Heart left ventricle (tissue), 16 donors: ENCODE measurements around the gene OXCT1. TPM values are rescaled to one million over a fixed set of nuclear protein-coding genes. Genes with fewer than 3 reads are reported as not detected.

Experiments used
- ATAC-seq, 4 donors: fragments of 200-7000 bp; cut with Tn5 transposase; one replicate each; pipeline ENCODE4 v1.9.1; 2020 to 2022; ENCODE audit warnings: moderate library complexity in 4 of 4, mild to moderate bottlenecking in 3 of 4, moderate number of reproducible peaks in 1 of 4
- DNase-seq, 5 donors: peaks; one replicate each; pipeline ENCODE4 v3.0.0-alpha.2; 2020
- H3K27ac ChIP-seq, 12 donors: fragments of 200-600 bp; sonication (generic) in 4 of 12; one replicate each; pipeline versions ENCODE4 v1.5.0 to v1.8.0; 2016 to 2022; ENCODE audit warnings: mild to moderate bottlenecking in 2 of 12
- H3K27me3 ChIP-seq, 9 donors: fragments of 200-600 bp; sonication (generic) in 2 of 9; one replicate each; pipeline versions ENCODE4 v1.5.1 to v1.8.0; 2016 to 2022; ENCODE audit warnings: mild to moderate bottlenecking in 3 of 9
- H3K36me3 ChIP-seq, 9 donors: fragments of 200-600 bp; sonication (generic) in 2 of 9; one replicate each; pipeline versions ENCODE4 v1.5.0 to v1.8.0; 2018 to 2022; ENCODE audit warnings: mild to moderate bottlenecking in 2 of 9
- H3K4me1 ChIP-seq, 12 donors: fragments of 200-600 bp; sonication (generic) in 4 of 12; one replicate each; pipeline versions ENCODE4 v1.5.0 to v1.8.0; 2016 to 2022; ENCODE audit warnings: mild to moderate bottlenecking in 3 of 12
- H3K4me3 ChIP-seq, 12 donors: fragments of 200-600 bp; sonication (generic) in 4 of 12; one replicate each; pipeline versions ENCODE4 v1.5.0 to v1.8.0; 2017 to 2022; ENCODE audit warnings: mild to moderate bottlenecking in 9 of 12, moderate library complexity in 4 of 12
- H3K9me3 ChIP-seq, 12 donors: fragments of 200-600 bp; sonication (generic) in 4 of 12; one replicate each; pipeline versions ENCODE4 v1.5.0 to v1.8.0; 2016 to 2022; ENCODE audit warnings: mild to moderate bottlenecking in 1 of 12
- CTCF ChIP-seq, 12 donors: fragments of 200-600 bp; sonication (generic) in 4 of 12; IDR thresholded peaks; one replicate each; pipeline versions ENCODE4 v1.5.0 to v1.8.0; 2018 to 2022; ENCODE audit warnings: antibody characterized with exemption in 12 of 12, mild to moderate bottlenecking in 5 of 12
- POLR2A ChIP-seq, 2 donors: fragments of 450-650 bp; IDR thresholded peaks; one replicate each; pipeline ENCODE4 v1.6.1; 2017; ENCODE audit warnings: antibody characterized with exemption in 2 of 2, mild to moderate bottlenecking in 2 of 2, moderate library complexity in 2 of 2
- WGBS, 4 donors: extraction: QIAGEN DNeasy Blood & Tissue Kit in 2 of 4; methylation state at CpG; one replicate each; pipeline versions ENCODE4 v1.1.5 to v1.1.7; 2013 to 2018; 5-methylcytosine and 5-hydroxymethylcytosine counted together
- intact Hi-C, 10 donors: fragments of 100-400 bp; cut with DNase I; formaldehyde crosslinking; loops; one replicate each; pipeline versions ENCODE4 v1.11.1 to v1.14.2; 2022
- polyA plus RNA-seq, 2 donors: library from polyadenylated mRNA; stranded (reverse); fragments of 200-250 nt; gene quantifications; one replicate each; pipeline ENCODE4 v1.2.3, GENCODE V29; 2013
- total RNA-seq, 9 donors: library from RNA; depleted of rRNA in 2 of 9; stranded (reverse); fragments of >200 nt in 2 of 9; fragmentation: NEBNext Ultra II Directional in 3 of 9; extraction: Animal tissue kit (Norgen Biotek cat#: 25700) in 3 of 9; gene quantifications; one replicate each; pipeline versions ENCODE4 v1.1.0 to v1.2.4, GENCODE V29; 2016 to 2023
- donor health status: ischemic (EF 13 %, LVEDD 7.1; RV severe dilation, severe dysfunction).
- donor health status: healthy with polysubstance abuse.
- donor health status: DM: no; HTN: yes; CAD: no.
- donor health status: DM: no; HTN: no; CAD: no.
- donor health status: ischemic (EF 25% LVEDD 6.9; RV normal size, moderate dysfunction).
- donor health status: ischemic (EF 25% LVEDD 5.7; RV mildly dilated, moderate dysfunction).
- donor health status: healthy.
- donor health status: DM: yes; HTN: yes; CAD: no.
- donor health status: ischemic (EF 35%, LVEDD 5.7; RV mildly dilated, moderate dysfunction).
- donor health status: nonischemic (EF 11% LVEDD 7.7; RV severe dilation, severe dysfunction).
- donor health status: DM: yes; HTN: yes; CAD: no.
- donor health status: PGD.
- donor health status: ischemic (EF 29% LVEDD 5.4; RV normal size, mild dysfunction).
- donor health status: nonischemic (EF 23%, LVEDD 6.1; RV moderate dilation, normal function).

The OXCT1 gene
- total and polyA plus RNA-seq, 11 donors: 50.7 to 363 (median 188) TPM

GRCh38 chr5:41883936-41884335, 13.7 kb upstream of the OXCT1 start:
- H3K4me3 ChIP-seq: no peak overlapping the region
- TF ChIP-seq POLR2A (IDR thresholded peaks at IDR 0.05) (no peak), CTCF (IDR thresholded peaks at IDR 0.05) (no peak)
- H3K4me1 ChIP-seq: no peaks in the 10 kb centered on the region
- H3K36me3 ChIP-seq: no peaks in the 10 kb centered on the region
- no peaks in the 10 kb centered on the region for H3K9me3 ChIP-seq
- intact Hi-C loops: no loop called here
- ATAC-seq: no peak
- peaks cover 0 to 8% (median 0%) of the 10 kb centered on the region in 9 donors for H3K27me3 ChIP-seq
- 90 to 92% (median 91%) methylated on average over 2 of the region's 2 CpGs for WGBS, 4 donors
- no peak for DNase-seq
- H3K27ac ChIP-seq: no peak overlapping the region

- Histone ChIP-seq H3K27me3 (peaks cover 0 to 8% (median 0%) of the 10 kb centered on the region in 9 donors), H3K9me3 (no peaks in the 10 kb centered on the region), H3K36me3 (no peaks in the 10 kb centered on the region), H3K4me3 (no peak overlapping the region), H3K4me1 (no peaks in the 10 kb centered on the region), H3K27ac (no peak overlapping the region)
- DNase-seq (no peak), ATAC-seq (no peak)
- intact Hi-C loops: no loop called here
- WGBS, 4 donors: 55 to 74% (median 70%) methylated on average over 3 of the region's 3 CpGs
- no peak for TF ChIP-seq CTCF (IDR thresholded peaks at IDR 0.05)
- TF ChIP-seq POLR2A (IDR thresholded peaks at IDR 0.05): no peak
Measured at GRCh38 chr5:41883243-41883642, 13.0 kb upstream of the OXCT1 start.

GRCh38 chr5:41882765-41883164, 12.5 kb upstream of the OXCT1 start:
- WGBS, 4 donors: 76 to 86% (median 80%) methylated on average over 5 of the region's 5 CpGs
- DNase-seq (no peak), ATAC-seq (no peak)
- H3K4me1 ChIP-seq: no peaks in the 10 kb centered on the region
- H3K36me3 ChIP-seq: no peaks in the 10 kb centered on the region
- H3K27ac ChIP-seq: no peak overlapping the region
- intact Hi-C loops: no loop called here
- H3K4me3 ChIP-seq: no peak overlapping the region
- H3K9me3 ChIP-seq: no peaks in the 10 kb centered on the region
- peaks cover 0 to 3% (median 0%) of the 10 kb centered on the region in 9 donors for H3K27me3 ChIP-seq
- no peak for TF ChIP-seq CTCF (IDR thresholded peaks at IDR 0.05)
- no peak for TF ChIP-seq POLR2A (IDR thresholded peaks at IDR 0.05)

- no peak for ATAC-seq
- intact Hi-C loops: no loop called here
- Histone ChIP-seq H3K9me3 (no peaks in the 10 kb centered on the region), H3K4me1 (no peaks in the 10 kb centered on the region), H3K27me3 (no peaks in the 10 kb centered on the region), H3K4me3 (no peak overlapping the region), H3K36me3 (no peaks in the 10 kb centered on the region), H3K27ac (no peak overlapping the region)
- WGBS, 4 donors: 82 to 95% (median 92%) methylated on average over 3 of the region's 3 CpGs
- DNase-seq: no peak
- TF ChIP-seq CTCF (IDR thresholded peaks at IDR 0.05): no peak
- no peak for TF ChIP-seq POLR2A (IDR thresholded peaks at IDR 0.05)
Measured at GRCh38 chr5:41878643-41879478, 8.6 kb upstream of the OXCT1 start.
